Activated CD8-positive, alpha-beta memory T cell treated with anti-CD3 and anti-CD28 coated beads, Interleukin-2, amount 50 U/mL, for 24 hours (primary cell): ENCODE measurements around the gene FARS2.

Source experiments
- DNase-seq: peaks from one replicate; pipeline ENCODE4 v3.0.0-alpha.2; 2020; ENCODE audit errors: extremely low read depth

The FARS2 gene

GRCh38 chr6:5580736-5581581 lies 319.6 kb downstream of the FARS2 start:
- no peak for DNase-seq

GRCh38 chr6:5582762-5583161 lies 321.4 kb downstream of the FARS2 start:
- no peak for DNase-seq

GRCh38 chr6:5583528-5583927 lies 322.2 kb downstream of the FARS2 start:
- no peak for DNase-seq

DNA sequence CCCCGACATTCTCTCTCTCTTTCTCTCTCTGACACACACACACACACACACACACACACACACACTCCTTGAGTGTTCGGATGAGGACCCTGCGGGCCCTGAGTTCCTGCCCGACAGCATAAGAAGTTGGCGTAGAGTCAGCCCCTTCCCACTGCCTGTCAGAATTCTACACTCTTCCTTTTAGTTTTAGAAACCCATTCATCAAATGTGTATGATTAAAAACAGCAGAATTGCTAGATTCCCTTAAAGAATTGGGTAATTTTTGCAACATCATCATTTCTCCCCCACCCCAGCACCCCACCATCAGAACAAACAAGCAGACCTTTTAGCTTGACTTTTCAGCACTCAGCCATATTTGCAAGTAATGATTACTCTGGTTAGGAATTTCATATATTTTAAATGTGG lies 322.8 kb downstream of the FARS2 start:
- DNase-seq, result no peak

- no peak for DNase-seq
Measured at GRCh38 chr6:5587648-5588047, 326.3 kb downstream of the FARS2 start.

DNA sequence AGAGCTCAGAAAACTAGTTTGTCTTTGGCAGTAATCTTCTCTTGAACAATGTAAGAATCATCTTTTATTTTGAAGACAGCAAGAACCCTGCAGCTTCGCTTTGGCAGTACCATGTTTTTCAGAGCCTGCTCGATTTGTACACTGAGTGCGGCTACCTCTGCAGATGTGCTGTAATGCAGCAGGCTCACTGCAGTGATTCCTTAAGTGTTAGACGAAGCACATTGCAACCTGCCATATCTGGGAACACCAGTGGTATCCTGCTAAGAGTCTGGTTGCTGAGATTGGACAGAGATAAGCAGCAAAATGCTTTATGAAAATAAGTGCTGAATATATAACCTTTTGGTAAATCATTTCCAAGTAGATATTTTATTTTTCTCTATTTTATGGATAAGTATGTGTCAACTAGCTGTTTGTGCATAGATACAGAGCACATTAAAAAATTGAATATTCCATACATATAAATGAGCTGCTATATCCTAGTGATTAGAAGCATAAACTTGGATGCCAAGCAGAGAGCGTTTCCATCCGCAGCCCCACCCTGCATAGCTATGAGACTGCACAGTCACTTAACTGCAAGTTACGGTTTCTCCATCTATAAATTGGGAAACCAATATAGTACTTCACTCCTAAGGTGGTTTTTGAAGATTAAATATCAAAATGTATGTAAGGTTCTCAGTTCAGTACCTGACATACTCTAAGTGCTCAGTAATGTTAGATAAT lies 328.3 kb downstream of the FARS2 start:
- no peak for DNase-seq

GRCh38 chr6:5590187-5590586 lies 328.9 kb downstream of the FARS2 start:
- no peak for DNase-seq

DNA sequence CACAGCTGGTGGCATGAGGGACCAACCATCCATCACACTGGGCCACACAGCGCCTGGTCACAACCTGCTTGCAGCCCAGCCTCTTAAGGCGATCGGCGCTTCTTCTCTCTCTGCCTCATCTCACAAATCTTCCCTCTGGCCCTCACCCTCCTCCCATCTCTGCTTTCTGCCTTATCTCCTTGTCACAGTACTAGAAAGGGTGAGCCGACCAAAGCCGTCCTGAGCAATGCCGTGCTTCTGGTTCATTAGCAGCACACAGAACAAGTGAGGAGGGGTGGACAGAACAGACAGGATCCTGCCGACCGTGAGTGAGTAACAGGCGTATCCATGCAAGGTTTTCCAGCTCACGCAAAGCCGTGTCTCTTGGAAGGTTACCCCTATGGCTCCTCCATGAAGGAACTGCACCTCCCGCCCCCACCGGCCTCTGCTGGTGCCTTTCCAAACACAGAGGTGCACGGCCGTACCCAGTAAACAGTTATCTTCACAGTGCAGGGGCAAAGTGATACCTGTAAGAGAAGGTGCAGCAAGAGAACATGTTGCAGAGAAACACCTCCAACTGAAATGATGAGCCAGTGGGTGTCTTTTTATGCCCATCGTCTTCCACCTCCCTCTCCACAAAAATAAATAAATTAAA lies 331.7 kb downstream of the FARS2 start:
- no peak for DNase-seq

- DNase-seq, result no peak
Measured at GRCh38 chr6:5595184-5595583, 333.9 kb downstream of the FARS2 start.

- no peak for DNase-seq
Measured at GRCh38 chr6:5597413-5597812, 336.1 kb downstream of the FARS2 start.

- no peak for DNase-seq
Measured at GRCh38 chr6:5598123-5598522, 336.8 kb downstream of the FARS2 start.

DNA sequence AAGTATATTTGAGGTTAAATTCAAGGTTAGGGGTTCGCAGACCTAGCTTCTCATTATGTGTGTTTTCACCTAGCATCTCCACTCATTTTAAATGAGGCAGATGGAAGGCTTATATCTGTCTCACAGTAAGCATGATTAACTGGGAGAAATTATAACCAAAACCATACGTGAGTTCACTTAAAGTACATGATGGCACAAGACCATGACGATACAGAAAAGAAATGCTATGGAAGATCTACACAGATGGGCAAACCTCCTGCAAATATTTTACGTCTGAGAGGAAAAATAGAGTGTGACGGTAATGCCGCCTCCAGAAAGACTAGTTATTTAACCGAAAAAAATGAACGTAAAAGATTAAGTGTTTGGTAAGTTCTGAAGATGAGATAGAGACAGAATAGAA lies 337.8 kb downstream of the FARS2 start:
- no peak for DNase-seq

GRCh38 chr6:5605937-5606336 lies 344.6 kb downstream of the FARS2 start:
- no peak for DNase-seq

DNA sequence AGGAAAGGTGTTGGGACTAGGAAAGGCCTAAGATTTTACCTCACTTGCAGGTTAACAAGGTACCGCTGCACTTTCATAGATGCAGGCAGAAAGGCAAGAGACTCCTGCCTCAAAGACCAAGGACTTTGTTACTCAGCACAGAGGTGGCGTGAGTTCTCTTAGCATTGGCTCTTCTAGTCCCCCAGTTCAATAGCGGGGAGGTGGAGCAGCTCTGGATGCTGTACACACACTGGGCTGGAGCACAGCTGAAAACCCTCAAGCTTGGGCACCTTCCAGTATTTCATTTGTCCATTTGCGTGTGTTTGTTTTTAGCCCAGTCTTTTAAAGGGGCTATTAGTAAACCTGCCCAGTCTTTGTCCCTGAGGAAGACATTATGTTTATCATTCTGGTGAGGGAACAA lies 345.2 kb downstream of the FARS2 start:
- no peak for DNase-seq

- DNase-seq, result no peak
Measured at GRCh38 chr6:5610640-5611039, 349.3 kb downstream of the FARS2 start.

DNA sequence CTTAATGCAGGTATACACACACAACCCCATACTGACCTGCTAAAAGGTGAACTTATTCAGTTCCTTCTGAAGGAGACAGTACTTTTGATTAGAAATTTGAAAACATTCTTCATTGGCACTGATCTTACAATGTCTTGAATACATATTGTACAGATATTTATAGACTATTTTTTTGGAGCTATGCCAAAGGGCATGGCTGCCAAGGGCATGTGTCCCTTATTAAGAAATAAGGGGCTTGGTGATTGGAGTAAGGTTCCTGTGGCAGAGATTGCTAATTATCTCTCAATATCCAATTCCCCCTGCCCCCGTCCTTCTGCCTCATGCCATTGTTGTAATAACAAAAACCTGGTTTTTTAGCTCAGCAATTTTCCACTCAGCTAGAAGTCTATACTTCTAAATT lies 355.9 kb downstream of the FARS2 start:
- no peak for DNase-seq

GRCh38 chr6:5619249-5619648 lies 357.9 kb downstream of the FARS2 start:
- DNase-seq, result no peak

DNA sequence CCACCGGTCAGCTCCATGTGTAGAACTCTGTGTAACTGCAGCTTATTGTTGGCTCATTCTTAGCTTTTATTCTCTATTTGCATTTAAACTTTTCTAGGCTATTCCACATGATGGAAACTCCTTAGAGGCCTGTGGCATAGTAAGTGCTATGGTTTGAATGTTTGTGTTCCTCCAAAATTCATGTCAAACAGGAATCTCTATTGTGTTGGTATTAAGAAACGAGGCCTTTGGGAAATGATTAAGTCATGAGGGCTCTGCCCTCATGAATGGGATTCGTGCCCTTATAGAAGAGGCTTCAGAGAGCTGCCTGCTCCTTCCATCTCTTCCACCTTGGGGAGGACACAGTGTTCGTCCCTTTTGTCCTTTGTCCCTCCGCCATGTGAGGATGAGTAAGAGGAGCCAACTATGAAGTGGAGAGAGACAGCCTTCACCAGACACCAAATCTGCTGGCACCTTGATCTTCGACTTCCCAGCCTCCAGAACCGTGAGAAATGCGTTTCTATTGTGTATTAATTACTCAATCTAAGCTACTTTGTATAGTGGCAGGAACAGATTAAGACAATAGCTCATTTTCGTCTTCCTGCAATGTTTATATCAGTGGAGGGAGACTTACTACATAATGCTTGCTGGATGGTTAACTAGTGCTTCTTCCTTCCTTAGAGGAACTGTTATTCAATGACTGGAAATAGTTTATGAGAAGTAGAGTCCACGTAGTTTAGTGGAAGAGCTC lies 361.1 kb downstream of the FARS2 start:
- no peak for DNase-seq

GRCh38 chr6:5623769-5624168 lies 362.5 kb downstream of the FARS2 start:
- DNase-seq, result no peak

DNA sequence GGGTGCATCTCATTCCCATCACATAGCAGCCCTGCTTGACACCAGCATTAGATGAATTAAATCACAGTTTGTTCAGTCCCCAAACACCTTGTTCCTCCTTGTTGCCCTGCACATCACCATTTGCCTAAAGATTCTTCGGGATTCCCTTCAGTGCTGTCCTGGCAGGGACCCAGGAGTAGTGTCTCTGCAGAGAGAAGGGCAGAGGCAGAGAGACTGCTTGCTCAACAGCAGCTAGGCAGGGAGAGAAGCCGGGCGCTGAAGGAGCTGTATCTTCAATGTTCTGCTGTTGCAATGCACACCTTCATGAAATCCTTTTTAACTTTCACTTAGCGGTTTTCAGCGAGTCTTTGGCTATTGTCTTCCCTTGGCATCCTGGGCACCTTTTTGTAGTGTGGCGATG lies 362.9 kb downstream of the FARS2 start:
- no peak for DNase-seq

- no peak for DNase-seq
Measured at GRCh38 chr6:5626727-5627426, 365.6 kb downstream of the FARS2 start.

DNA sequence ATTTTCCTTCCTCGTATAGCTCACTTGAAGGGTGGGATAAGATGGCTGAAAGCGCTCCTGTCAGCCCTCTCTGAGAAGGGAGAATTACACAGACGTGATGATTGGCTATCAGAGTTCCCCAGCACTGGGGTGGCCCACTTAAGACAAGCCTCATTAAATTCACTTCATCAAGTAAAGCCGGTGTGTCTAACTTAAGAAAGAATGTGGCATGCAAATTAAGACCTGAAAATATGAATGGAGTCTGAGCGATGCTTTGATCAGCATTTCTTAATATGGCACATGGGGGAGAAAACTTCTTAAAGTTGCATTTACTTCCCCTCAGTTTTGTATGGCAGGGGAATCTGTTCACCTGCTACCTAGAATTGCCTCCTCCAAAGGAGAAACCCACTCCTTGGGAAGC lies 369.3 kb downstream of the FARS2 start:
- DNase-seq, result no peak
